Activated CD8-positive, alpha-beta memory T cell treated with anti-CD3 and anti-CD28 coated beads, Interleukin-2, amount 50 U/mL, for 48 hours (primary cell): Measurements from ENCODE around the gene SH2D3A.
A peak's percentile ranks its signal among the peaks of the same experiment; 100 is the strongest.
"Not testable (repeated sequence)": the region's sequence is repeated elsewhere in the genome, so short reads cannot be mapped to it uniquely, and the experiment has no call there.

Source experiments
- DNase-seq: peaks from one replicate; pipeline ENCODE4 v3.0.0-alpha.2; 2020

Gene SH2D3A

GRCh38 chr19:6754136-6754535, 13.1 kb downstream of the SH2D3A start:
- DNase-seq = no peak

DNA sequence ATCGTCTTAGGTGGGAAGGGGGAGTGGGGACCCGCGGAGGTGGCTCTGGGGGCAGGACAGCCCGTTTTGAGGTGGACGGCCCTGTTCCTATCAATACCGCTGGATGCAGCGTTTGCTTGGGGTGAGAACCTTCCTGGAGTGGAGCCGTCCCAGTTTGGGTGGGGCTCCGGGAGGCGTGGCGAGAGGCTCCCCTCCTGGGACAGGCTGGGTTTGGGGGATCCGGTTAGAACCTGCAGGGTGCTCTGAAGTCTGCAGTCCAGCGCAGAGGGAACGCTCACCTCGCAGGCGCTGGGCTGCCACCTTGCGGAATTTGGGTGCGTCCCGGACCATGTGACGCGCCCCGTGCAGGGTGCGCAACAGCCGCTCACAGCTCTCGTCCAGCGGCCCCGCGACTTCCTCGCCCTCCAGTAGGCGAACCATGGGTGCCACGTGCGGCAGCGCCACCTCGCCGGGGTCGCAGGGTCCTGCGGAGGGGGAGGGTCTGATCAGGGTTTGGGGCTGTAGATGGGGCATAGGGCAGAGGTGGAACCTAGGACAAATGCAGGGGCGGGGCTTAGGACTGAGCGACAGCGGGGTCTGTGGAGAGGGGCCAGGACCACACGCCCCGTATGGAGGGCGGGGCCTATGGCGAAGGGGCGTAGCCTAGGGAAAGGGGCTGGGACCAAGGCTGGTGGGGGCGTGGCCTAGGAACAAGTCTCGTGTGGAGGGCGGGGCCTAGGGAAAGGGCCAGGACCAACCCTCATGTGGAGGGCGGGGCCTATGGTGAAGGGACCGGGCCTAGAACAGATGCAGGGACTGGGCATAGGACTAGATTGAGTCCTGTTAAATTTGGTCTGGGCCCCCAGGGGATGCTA, 13.8 kb downstream of the SH2D3A start:
- peak; percentile 92 for DNase-seq

GRCh38 chr19:6752256-6753177, 14.7 kb downstream of the SH2D3A start:
- DNase-seq = no peak

GRCh38 chr19:6751189-6751588, 16.0 kb downstream of the SH2D3A start:
- no peak for DNase-seq

DNA sequence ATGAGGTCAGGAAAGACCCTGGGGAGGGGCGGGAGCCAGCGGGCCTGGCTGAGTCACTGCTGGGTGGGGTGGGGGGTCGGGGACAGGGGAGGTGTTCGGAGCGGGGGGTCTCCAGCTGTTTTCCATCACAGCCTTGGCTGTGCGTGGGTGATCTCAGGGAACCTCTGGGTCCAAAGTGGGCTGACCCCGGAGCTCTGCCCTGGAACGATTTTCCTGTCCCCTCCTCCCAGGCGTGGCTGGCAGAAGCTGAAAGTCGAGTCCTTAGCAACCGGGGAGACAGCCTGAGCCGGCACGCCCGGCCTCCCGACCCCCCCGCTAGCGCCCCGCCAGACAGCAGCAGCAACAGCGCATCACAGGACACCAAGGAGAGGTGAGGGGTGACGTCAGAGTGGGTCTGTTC, 17.2 kb downstream of the SH2D3A start:
- no peak for DNase-seq

GRCh38 chr19:6748543-6748942, 18.7 kb downstream of the SH2D3A start:
- DNase-seq = not testable (repeated sequence)

DNA sequence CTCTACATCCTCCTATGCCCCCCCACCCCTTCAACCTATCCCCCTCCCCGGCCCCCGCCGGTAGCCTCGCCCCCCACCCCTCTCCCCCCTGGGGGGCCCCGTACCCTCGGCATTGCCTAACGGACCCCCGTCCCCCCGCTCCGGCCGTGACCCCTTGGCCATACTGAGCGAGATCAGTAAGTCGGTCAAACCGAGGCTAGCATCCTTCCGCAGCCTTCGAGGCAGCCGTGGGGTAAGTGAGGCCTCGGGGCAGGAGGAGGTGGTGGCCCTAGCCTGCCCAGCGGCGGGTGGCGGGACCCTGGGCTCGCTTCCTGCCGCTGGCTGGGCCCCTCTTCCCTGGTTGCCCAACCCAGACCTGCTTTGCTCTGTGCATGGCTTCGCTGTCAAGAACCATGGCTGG, 21.3 kb downstream of the SH2D3A start:
- DNase-seq = no peak

DNA sequence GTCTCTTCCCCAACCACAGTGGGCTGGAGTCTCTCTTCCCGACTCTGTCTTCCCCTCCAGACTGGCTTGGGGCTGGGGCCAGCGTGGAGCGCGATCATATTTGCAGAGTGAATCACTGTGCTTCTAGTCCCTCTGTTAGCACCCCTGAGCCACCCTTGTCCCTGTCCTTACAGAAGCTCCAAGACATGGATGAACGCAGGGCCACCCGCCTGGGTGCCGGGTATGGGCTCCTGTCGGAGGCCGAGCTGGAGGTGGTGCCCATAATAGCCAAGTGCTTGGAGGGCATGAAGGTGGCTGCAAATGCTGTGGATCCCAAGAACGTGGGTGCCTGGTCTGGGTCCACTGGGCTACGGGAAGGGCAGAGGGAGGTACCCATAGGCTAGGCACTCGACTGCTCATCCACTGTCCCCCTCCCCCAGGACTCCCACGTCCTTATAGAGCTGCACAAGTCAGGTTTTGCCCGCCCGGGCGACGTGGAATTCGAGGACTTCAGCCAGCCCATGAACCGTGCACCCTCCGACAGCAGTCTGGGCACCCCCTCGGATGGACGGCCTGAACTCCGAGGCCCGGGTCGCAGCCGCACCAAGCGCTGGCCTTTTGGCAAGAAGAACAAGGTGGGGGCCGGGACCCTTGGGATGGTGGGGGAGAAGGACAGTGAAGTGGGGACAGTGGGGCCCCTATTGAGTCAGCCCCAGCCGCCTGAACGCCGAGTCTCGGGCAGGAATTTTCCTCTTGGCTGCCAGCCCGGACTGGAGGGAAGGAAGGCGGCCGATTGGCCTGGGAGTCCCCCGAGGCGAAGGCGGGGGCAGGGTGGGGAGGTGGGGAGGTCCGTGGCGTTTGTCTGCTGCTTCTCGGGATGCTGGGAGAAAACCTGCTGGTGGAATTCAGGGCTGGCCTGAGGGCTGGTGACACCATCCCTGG, 22.6 kb downstream of the SH2D3A start:
- DNase-seq = no peak

DNA sequence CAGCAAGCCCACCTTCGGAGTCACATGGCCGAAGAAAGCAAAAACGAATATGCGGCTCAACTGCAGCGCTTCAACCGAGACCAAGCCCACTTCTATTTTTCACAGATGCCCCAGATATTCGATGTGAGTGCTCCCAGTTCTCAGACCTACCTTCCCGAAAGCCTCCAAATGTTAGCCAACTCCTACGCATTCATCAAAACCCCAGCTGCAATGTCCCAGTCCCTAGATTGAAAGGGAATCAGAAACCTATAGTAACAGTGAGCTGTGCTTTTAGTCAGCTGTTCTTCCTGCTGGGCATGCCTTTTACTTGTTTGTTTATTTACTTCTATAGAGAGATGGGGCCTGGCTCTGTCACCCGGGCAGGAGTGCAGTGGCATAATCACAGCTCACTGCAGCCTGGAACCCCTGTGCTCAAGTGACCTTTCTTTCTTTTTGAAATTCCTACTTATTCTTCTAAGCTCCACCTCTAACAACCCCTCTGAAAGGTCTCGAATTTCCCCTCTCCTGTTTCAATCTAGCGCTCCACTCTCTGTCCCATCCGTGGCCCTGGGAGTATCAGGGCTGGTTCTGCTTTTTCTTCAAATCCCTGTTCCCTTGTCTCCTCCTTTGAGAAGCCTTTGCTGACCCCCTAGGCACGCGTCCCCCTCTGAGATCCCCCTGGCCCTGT, 23.4 kb downstream of the SH2D3A start:
- DNase-seq = no peak

DNA sequence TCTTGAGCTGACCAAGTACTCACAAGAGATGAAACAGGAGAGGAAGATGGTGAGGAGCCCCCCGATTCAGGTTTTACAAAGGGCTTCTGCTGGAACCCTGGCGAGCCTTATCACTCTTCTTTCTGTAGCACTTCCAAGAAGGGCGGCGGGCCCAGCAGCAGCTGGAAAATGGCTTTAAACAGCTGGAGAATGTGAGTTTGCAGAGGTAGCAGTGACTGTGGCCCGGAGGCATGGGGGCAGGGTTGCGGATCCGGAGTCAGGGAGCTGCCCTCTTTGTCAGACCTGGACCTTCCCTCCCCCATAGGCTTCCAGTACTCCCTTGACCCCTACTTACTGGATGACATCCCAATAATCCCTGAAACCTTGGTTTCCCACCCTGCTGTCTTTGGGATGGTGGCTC, 24.2 kb downstream of the SH2D3A start:
- no peak for DNase-seq

GRCh38 chr19:6740589-6741343, 26.5 kb downstream of the SH2D3A start:
- peak; percentile 66 for DNase-seq

GRCh38 chr19:6739883-6740588, 27.2 kb downstream of the SH2D3A start:
- no peak for DNase-seq

DNA sequence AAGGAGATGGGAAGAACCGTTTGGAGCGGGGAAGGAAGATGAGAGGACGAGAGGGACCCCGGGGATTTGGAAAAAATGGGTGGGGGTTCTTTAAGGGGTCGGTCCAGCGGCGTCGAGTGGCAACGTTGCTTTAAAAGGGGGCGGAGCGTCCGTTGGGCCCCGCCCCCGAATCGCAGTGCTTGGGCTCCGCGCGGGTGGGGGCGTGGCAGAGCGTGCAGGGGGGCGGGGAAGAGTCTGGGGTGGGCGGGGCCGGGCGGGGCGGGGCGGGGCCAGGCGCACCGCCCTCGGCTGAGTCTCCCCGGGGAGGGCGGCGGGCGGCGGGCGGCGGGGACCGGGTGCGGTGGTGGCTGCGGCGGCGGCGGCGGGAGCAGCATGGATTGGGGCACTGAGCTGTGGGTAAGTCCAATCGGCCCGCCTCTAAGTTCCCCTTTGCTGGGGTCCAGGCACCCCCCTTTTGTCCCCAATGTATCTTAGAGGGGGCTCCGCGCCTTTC, 27.8 kb downstream of the SH2D3A start, which contains the start of gene TRIP10:
TRIP10 (plus strand) TSS at position 291 of the 493 bp plus-strand sequence; CDS start at position 373, 82 bp downstream.
- peak; percentile 92 for DNase-seq

- peak; percentile 71 for DNase-seq
Observed at GRCh38 chr19:6738787-6739389, 28.3 kb downstream of the SH2D3A start.

DNA sequence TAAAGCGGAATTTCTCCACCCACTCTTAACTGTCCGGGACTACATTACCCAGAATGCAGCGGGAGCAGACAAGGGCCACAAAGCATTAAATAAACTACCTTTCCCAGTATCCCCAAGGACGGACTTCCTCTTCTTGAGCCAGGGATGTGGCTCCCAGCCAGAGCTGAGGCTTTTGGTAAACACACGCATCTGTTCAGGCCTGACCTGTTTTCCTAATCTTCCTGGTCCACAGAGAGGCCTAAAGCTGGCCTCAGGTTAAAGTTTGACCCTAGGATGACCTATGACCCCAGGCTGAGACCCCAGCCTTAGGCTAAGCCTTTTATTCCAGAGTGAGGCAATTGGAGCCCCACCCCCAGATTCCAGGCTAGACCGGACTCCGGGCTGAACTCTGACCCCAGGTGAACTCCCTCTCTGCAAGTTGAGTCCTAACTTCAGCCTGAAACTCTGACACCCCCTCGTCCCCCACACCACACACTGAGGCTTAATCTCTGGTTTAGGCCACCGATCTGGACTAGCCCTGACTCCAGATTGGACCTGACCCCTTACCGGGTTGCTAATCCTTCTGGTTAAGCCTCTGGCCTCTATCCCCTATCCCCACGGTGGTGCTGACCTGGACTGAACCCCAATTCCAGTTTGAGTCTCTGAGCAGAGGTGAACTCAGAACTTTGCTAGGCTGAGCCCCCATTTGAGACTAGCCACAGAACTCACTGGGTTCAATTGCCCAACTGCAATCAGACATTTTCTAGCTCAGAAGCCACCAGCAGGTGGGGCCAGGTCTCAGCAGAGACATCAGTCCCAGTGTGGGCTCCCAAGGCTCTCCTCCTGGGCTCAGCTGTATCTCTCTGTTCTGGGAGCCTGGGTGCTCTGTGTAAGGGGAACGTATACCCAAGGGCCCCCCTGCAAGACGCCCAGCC, 29.1 kb downstream of the SH2D3A start:
- DNase-seq = peak; percentile 83

GRCh38 chr19:6737284-6737872, 29.9 kb downstream of the SH2D3A start, which contains the start of gene GPR108:
GPR108 (minus strand) TSS chr19:6737580; CDS start chr19:6737576, 4 bp downstream.
- DNase-seq = peak; percentile 98

GRCh38 chr19:6736917-6737283, 30.3 kb downstream of the SH2D3A start:
- DNase-seq = no peak
